ENCODE data around the gene LEFTY1.

DNA sequence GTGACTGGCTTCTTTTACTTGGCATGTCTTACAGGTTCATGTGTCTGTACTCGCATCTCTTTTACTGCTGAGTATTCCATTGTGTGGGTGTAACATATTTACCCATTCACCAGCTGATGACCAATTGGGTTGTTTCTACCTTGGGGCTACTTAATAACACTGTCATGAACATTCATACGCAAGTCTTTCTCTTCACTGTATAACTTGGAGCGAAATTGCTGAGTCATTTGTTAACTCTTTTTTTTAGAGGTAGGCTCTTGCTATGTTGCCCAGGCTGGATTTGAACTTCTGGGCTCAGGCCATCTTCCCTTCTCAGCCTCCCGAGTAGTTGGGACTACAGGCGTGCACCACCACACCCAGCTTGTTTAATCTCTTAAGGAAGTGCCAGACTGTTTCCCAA lies 28.6 kb upstream of the LEFTY1 start:
- TF ChIP-seq RAD21 (CRISPR knock-in tag; IDR thresholded peaks at IDR 0.05) (no peak), EZH2 (conservative IDR thresholded peaks at IDR 0.05; ENCODE audit: low read depth, low read length) (no peak), TCF12 (IDR thresholded peaks at IDR 0.05) (no peak), TCF12 (CRISPR knock-in tag; IDR thresholded peaks at IDR 0.05) (no peak), SP1 (IDR thresholded peaks at IDR 0.05) (no peak), SP1 (CRISPR knock-in tag; IDR thresholded peaks at IDR 0.05) (no peak)
- TF ChIP-seq, protein P1, sequence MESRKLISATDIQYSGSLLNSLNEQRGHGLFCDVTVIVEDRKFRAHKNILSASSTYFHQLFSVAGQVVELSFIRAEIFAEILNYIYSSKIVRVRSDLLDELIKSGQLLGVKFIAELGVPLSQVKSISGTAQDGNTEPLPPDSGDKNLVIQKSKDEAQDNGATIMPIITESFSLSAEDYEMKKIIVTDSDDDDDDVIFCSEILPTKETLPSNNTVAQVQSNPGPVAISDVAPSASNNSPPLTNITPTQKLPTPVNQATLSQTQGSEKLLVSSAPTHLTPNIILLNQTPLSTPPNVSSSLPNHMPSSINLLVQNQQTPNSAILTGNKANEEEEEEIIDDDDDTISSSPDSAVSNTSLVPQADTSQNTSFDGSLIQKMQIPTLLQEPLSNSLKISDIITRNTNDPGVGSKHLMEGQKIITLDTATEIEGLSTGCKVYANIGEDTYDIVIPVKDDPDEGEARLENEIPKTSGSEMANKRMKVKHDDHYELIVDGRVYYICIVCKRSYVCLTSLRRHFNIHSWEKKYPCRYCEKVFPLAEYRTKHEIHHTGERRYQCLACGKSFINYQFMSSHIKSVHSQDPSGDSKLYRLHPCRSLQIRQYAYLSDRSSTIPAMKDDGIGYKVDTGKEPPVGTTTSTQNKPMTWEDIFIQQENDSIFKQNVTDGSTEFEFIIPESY (CRISPR knock-in tag; IDR thresholded peaks at IDR 0.05) = no peak
- TF ChIP-seq, protein P2, sequence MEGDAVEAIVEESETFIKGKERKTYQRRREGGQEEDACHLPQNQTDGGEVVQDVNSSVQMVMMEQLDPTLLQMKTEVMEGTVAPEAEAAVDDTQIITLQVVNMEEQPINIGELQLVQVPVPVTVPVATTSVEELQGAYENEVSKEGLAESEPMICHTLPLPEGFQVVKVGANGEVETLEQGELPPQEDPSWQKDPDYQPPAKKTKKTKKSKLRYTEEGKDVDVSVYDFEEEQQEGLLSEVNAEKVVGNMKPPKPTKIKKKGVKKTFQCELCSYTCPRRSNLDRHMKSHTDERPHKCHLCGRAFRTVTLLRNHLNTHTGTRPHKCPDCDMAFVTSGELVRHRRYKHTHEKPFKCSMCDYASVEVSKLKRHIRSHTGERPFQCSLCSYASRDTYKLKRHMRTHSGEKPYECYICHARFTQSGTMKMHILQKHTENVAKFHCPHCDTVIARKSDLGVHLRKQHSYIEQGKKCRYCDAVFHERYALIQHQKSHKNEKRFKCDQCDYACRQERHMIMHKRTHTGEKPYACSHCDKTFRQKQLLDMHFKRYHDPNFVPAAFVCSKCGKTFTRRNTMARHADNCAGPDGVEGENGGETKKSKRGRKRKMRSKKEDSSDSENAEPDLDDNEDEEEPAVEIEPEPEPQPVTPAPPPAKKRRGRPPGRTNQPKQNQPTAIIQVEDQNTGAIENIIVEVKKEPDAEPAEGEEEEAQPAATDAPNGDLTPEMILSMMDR (CRISPR knock-in tag; IDR thresholded peaks at IDR 0.05) = no peak
